ENCODE results near the gene MCM10.

DNA sequence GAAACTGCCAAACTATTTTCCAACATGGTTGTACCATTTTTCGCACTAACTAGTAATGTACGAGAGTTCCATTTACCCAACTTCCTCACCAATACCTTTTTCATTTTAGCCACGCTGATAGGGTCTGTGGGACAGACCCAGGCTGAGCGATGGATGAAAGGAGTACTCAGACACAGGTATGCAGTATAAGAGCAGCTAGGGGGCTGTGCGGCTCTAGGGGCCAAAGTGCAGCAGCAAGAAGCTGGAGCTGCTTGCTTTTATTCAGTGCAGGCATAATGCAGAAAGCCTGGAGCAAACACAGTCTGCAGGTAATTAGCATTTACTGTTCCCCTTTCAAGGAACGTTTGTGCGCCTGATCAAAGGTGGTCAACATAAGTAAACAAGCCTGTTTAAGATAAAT lies 51.8 kb downstream of the MCM10 start:
- TF ChIP-seq, protein P1, sequence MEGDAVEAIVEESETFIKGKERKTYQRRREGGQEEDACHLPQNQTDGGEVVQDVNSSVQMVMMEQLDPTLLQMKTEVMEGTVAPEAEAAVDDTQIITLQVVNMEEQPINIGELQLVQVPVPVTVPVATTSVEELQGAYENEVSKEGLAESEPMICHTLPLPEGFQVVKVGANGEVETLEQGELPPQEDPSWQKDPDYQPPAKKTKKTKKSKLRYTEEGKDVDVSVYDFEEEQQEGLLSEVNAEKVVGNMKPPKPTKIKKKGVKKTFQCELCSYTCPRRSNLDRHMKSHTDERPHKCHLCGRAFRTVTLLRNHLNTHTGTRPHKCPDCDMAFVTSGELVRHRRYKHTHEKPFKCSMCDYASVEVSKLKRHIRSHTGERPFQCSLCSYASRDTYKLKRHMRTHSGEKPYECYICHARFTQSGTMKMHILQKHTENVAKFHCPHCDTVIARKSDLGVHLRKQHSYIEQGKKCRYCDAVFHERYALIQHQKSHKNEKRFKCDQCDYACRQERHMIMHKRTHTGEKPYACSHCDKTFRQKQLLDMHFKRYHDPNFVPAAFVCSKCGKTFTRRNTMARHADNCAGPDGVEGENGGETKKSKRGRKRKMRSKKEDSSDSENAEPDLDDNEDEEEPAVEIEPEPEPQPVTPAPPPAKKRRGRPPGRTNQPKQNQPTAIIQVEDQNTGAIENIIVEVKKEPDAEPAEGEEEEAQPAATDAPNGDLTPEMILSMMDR (IDR thresholded peaks at IDR 0.05) = no peak
- TF ChIP-seq POLR2A (IDR thresholded peaks at IDR 0.05) = no peak

Measured in vagina (tissue), 2 donors.